ENCODE results near the gene UBE2J2. TPM values are rescaled to one million over a fixed set of nuclear protein-coding genes. Genes with fewer than 3 reads are reported as not detected.

Gene UBE2J2
- total RNA-seq, 1 donor from 2014 or later: 73.8 TPM

DNA sequence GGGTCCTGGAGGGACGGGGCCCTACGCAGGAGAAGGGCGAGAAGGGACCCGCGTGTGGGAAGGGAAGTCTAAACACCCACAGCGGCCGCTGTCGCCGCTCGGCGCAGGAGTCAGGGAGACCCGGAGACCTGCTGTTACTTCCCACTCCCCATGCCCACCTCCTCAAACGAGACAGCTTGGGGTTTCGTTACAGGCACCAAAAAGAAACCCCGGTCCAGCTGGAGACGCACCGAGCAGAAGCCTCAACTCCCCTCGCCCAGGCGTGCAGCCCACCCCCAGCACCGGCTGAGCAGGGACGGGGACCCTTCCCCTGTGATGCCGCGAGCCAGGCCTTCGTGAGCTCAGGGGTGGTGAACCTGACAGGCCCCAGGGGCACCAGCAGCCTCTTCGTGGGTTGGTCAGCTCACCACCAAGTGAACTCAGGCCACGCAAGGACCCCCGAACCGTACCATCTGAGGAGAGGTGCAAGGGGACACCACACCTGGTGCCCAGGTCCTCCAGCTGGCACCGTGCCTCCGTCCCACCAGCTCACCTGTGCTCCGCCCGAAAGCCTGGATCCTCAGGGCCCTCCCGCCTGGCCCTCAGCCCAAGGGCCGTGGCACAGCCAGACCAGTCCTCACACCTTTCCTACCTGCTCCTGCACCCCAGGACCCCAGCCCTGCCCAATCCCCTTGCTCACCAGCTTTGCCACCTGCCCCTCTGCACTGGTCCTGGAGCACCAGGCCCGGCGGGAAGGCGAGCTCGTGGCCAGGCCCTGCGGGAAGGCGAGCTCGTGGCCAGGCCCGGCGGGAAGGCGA is 46.9 kb downstream of the UBE2J2 start:
- Mint-ChIP-seq H3K4me3 (no peak overlapping the region), H3K27ac (no peak overlapping the region), H3K9me3 (no peaks in the 10 kb centered on the region), H3K27me3 (no peaks in the 10 kb centered on the region), H3K36me3 (peaks cover 14% of the 10 kb centered on the region), H3K4me1 (ENCODE audit: unreplicated experiment) (peaks cover 9% of the 10 kb centered on the region)
- DNase-seq (ENCODE audit: extremely low spot score, unreplicated experiment): no peak
- no peak for TF ChIP-seq CTCF (conservative IDR thresholded peaks at IDR 0.05)

DNA sequence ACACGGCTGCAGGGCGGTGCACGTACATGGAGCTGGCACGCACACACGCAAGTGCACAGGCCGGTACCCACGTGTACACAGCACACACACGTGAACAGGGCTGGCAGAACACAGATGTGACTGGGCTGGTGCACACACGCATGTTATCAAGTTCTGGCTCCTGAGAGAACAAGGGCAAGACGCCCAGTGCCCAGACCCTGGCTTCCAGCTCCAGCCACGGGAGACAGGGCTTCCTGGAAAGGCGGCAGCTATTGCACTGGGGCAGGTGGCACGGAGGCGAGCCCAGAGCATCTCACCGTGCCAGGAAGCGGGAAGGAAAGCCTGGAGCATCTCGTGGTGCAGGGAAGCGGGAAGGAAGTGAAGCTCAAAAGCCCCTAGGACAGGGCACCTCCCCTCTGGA is 47.7 kb downstream of the UBE2J2 start:
- Mint-ChIP-seq H3K4me1 (ENCODE audit: unreplicated experiment) (peaks cover 9% of the 10 kb centered on the region), H3K9me3 (no peaks in the 10 kb centered on the region), H3K27ac (no peak overlapping the region), H3K27me3 (no peaks in the 10 kb centered on the region), H3K4me3 (no peak overlapping the region), H3K36me3 (peaks cover 14% of the 10 kb centered on the region)
- DNase-seq (ENCODE audit: extremely low spot score, unreplicated experiment): no peak
- no peak for TF ChIP-seq CTCF (conservative IDR thresholded peaks at IDR 0.05)

DNA sequence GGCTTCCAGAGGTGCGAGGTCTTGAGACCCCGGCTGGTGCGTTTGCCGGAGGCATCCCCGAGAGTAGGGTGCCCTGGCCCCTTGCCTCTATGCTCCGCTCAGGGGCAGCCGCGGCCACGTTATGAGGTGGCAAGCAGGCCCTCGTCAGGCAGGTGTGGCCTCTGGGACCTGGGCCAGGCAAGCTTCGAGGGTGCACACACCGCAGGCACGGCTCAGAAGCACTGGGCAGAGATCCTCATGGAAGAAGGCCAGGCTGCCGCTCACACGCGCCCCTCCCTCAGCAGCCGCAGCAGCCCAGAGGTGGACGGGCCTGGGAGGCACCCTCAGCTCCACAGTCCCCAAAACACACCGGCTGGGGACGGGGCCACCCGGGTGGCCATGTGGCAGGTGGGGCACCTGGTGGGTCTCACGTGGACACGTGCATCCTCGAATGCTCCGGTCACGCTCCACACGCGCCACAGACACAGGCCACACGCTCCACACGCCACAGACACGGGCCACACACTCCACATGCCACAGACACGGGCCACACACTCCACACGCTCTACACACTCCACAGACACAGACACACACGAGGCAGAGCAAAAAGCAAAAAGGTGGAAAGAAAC is 48.3 kb downstream of the UBE2J2 start:
- H3K27me3 Mint-ChIP-seq: no peaks in the 10 kb centered on the region
- DNase-seq (ENCODE audit: extremely low spot score, unreplicated experiment): no peak
- no peak overlapping the region for H3K4me3 Mint-ChIP-seq
- H3K9me3 Mint-ChIP-seq: no peaks in the 10 kb centered on the region
- no peak for TF ChIP-seq CTCF (conservative IDR thresholded peaks at IDR 0.05)
- H3K27ac Mint-ChIP-seq: no peak overlapping the region
- H3K4me1 Mint-ChIP-seq (ENCODE audit: unreplicated experiment): peaks cover 5% of the 10 kb centered on the region
- peaks cover 18% of the 10 kb centered on the region for H3K36me3 Mint-ChIP-seq

GRCh38 chr1:1223891-1224290 is 49.8 kb downstream of the UBE2J2 start:
- no peak overlapping the region for H3K4me3 Mint-ChIP-seq
- H3K4me1 Mint-ChIP-seq (ENCODE audit: unreplicated experiment): no peaks in the 10 kb centered on the region
- H3K9me3 Mint-ChIP-seq: no peaks in the 10 kb centered on the region
- no peak for DNase-seq (ENCODE audit: extremely low spot score, unreplicated experiment)
- H3K27ac Mint-ChIP-seq: no peak overlapping the region
- no peak for TF ChIP-seq CTCF (conservative IDR thresholded peaks at IDR 0.05)
- no peaks in the 10 kb centered on the region for H3K27me3 Mint-ChIP-seq
- peaks cover 14% of the 10 kb centered on the region for H3K36me3 Mint-ChIP-seq

GRCh38 chr1:1223321-1223720 is 50.3 kb downstream of the UBE2J2 start:
- H3K27me3 Mint-ChIP-seq: no peaks in the 10 kb centered on the region
- H3K4me3 Mint-ChIP-seq: no peak overlapping the region
- peaks cover 14% of the 10 kb centered on the region for H3K36me3 Mint-ChIP-seq
- no peak for TF ChIP-seq CTCF (conservative IDR thresholded peaks at IDR 0.05)
- H3K27ac Mint-ChIP-seq: no peak overlapping the region
- DNase-seq (ENCODE audit: extremely low spot score, unreplicated experiment): no peak
- H3K9me3 Mint-ChIP-seq: no peaks in the 10 kb centered on the region
- H3K4me1 Mint-ChIP-seq (ENCODE audit: unreplicated experiment): no peaks in the 10 kb centered on the region

All from type B pancreatic cell (in vitro differentiated cells).